Chondrocyte (in vitro differentiated cells): ENCODE measurements around the gene BCL2A1. TPM values are rescaled to one million over a fixed set of nuclear protein-coding genes. Genes with fewer than 3 reads are reported as not detected.

Source experiments
- DNase-seq: peaks from one replicate; pipeline ENCODE4 v3.0.0; 2021; ENCODE audit warnings: mixed read lengths, low spot score
- H3K27ac Mint-ChIP-seq: one replicate; pipeline ENCODE4 v1.8.0; 2021; ENCODE audit warnings: mild to moderate bottlenecking, moderate library complexity, mixed read lengths; ENCODE audit not compliant: unreplicated experiment
- H3K27me3 Mint-ChIP-seq: 2 replicates; pipeline ENCODE4 v1.8.0; 2021; ENCODE audit warnings: low read depth, mixed read lengths
- H3K36me3 Mint-ChIP-seq: 2 replicates; pipeline ENCODE4 v1.8.0; 2021; ENCODE audit warnings: low read depth, mixed read lengths
- H3K4me1 Mint-ChIP-seq: 2 replicates; pipeline ENCODE4 v1.8.0; 2021; ENCODE audit warnings: low read depth, mild to moderate bottlenecking, mixed read lengths
- H3K4me3 Mint-ChIP-seq: one replicate; pipeline ENCODE4 v1.8.0; 2021; ENCODE audit warnings: mild to moderate bottlenecking, moderate library complexity, mixed read lengths; ENCODE audit not compliant: unreplicated experiment
- H3K9me3 Mint-ChIP-seq: 2 replicates; pipeline ENCODE4 v1.8.0; 2021; ENCODE audit warnings: low read depth, mixed read lengths
- total RNA-seq: library from RNA; stranded (reverse); gene quantifications from 3 replicates; pipeline ENCODE4 v1.2.1, GENCODE V29; 2021
- TF ChIP-seq, protein P1 (sequence below): fragments of 200-600 bp; sonication (generic); IDR thresholded peaks from 2 replicates; pipeline ENCODE4 v1.5.0; 2021; ENCODE audit warnings: antibody characterized with exemption, mild to moderate bottlenecking, moderate library complexity

Gene BCL2A1
- total RNA-seq, 1 donor from 2014 or later: not detected

DNA sequence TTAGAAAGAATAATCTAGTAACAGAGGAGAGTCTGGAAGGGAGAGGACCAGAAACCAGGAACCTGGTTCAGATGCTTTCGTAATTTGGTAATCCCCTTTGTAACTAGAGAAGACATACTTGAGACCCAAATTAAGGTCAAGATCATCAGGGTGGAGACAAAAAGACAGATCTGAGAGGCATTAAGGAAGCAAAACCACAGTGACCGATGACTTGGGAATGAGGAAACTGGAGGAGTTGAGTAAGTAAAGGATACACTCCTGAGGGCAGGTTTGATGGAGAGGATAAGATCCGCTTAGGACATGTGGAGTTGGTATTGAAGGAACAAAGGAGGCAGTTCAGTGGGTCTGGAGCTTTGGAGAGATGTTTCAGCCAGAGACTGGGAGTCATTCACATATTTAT is 23.6 kb upstream of the BCL2A1 start:
- no peak for DNase-seq
- H3K27ac Mint-ChIP-seq: no peak overlapping the region
- H3K36me3 Mint-ChIP-seq: no peaks in the 10 kb centered on the region
- H3K4me1 Mint-ChIP-seq: no peaks in the 10 kb centered on the region
- TF ChIP-seq, protein P1, sequence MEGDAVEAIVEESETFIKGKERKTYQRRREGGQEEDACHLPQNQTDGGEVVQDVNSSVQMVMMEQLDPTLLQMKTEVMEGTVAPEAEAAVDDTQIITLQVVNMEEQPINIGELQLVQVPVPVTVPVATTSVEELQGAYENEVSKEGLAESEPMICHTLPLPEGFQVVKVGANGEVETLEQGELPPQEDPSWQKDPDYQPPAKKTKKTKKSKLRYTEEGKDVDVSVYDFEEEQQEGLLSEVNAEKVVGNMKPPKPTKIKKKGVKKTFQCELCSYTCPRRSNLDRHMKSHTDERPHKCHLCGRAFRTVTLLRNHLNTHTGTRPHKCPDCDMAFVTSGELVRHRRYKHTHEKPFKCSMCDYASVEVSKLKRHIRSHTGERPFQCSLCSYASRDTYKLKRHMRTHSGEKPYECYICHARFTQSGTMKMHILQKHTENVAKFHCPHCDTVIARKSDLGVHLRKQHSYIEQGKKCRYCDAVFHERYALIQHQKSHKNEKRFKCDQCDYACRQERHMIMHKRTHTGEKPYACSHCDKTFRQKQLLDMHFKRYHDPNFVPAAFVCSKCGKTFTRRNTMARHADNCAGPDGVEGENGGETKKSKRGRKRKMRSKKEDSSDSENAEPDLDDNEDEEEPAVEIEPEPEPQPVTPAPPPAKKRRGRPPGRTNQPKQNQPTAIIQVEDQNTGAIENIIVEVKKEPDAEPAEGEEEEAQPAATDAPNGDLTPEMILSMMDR: no peak
- no peaks in the 10 kb centered on the region for H3K9me3 Mint-ChIP-seq
- H3K4me3 Mint-ChIP-seq: no peak overlapping the region
- H3K27me3 Mint-ChIP-seq: peaks cover 2% of the 10 kb centered on the region

- DNase-seq: no peak
- H3K9me3 Mint-ChIP-seq: no peaks in the 10 kb centered on the region
- H3K27me3 Mint-ChIP-seq: peaks cover 13% of the 10 kb centered on the region
- H3K4me1 Mint-ChIP-seq: no peaks in the 10 kb centered on the region
- H3K4me3 Mint-ChIP-seq: no peak overlapping the region
- no peak overlapping the region for H3K27ac Mint-ChIP-seq
- H3K36me3 Mint-ChIP-seq: no peaks in the 10 kb centered on the region
- TF ChIP-seq, protein P1: no peak
These were observed 20.8 kb upstream of the BCL2A1 start for GRCh38 chr15:79991826-79992225.

- TF ChIP-seq, protein P1: no peak
- H3K27me3 Mint-ChIP-seq: peaks cover 13% of the 10 kb centered on the region
- no peak overlapping the region for H3K27ac Mint-ChIP-seq
- no peak for DNase-seq
- H3K4me3 Mint-ChIP-seq: no peak overlapping the region
- H3K36me3 Mint-ChIP-seq: no peaks in the 10 kb centered on the region
- H3K4me1 Mint-ChIP-seq: no peaks in the 10 kb centered on the region
- H3K9me3 Mint-ChIP-seq: no peaks in the 10 kb centered on the region
These were observed 20.0 kb upstream of the BCL2A1 start for GRCh38 chr15:79990997-79991334.

- DNase-seq: no peak
- peaks cover 13% of the 10 kb centered on the region for H3K27me3 Mint-ChIP-seq
- H3K4me1 Mint-ChIP-seq: no peaks in the 10 kb centered on the region
- H3K27ac Mint-ChIP-seq: no peak overlapping the region
- H3K4me3 Mint-ChIP-seq: no peak overlapping the region
- no peaks in the 10 kb centered on the region for H3K9me3 Mint-ChIP-seq
- H3K36me3 Mint-ChIP-seq: no peaks in the 10 kb centered on the region
- TF ChIP-seq, protein P1: no peak
These were observed 19.4 kb upstream of the BCL2A1 start for GRCh38 chr15:79990280-79990996.

DNA sequence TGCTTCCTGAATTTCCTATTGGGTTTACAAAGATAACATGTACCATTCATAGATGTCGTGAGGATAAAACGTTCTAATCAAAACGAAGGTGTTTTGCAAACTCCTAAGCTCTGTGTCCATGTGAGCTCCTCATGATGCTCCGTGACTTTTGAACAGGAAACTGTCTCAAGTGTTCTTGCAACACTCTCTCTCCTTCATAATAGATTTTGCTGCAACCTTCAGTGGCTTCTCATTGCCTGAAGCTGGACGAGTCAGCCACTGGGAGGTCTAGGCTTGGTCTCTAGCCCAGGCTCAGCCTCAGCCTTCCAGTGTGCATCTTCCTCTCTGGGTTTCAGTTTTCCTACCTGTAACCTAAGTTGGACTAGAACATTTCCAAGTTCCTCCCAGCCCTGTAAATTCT is 18.7 kb upstream of the BCL2A1 start:
- Mint-ChIP-seq H3K27ac (no peak overlapping the region), H3K4me1 (no peaks in the 10 kb centered on the region), H3K36me3 (no peaks in the 10 kb centered on the region), H3K9me3 (no peaks in the 10 kb centered on the region), H3K27me3 (peaks cover 13% of the 10 kb centered on the region), H3K4me3 (no peak overlapping the region)
- no peak for DNase-seq
- TF ChIP-seq, protein P1: no peak
